ENCODE measurements around the gene NAT9. TPM values are rescaled to one million over a fixed set of nuclear protein-coding genes. Genes with fewer than 3 reads are reported as not detected.

Gene NAT9
- total RNA-seq, 1 experiment from 2014 or later: 63.5 TPM

- Histone ChIP-seq H3T11ph (ENCODE audit: low read length) (no peak overlapping the region), H3K9ac (ENCODE audit: extremely low read depth, insufficient read length, low read length) (no peak overlapping the region), H4K91ac (ENCODE audit: insufficient read length, low read depth, low read length) (no peak overlapping the region), H3K4ac (ENCODE audit: low read depth, low read length) (no peak overlapping the region), H2BK5ac (ENCODE audit: insufficient read length, low read length) (no peak overlapping the region), H3K9me3 (ENCODE audit: control insufficient read depth, low read depth, low read length) (no peaks in the 10 kb centered on the region), H3K18ac (ENCODE audit: insufficient read length, low read depth, low read length) (no peak overlapping the region), H3K79me1 (ENCODE audit: insufficient read depth, low read depth, low read length, poor library complexity, severe bottlenecking) (no peaks in the 10 kb centered on the region), H2BK20ac (ENCODE audit: low read depth, low read length, poor library complexity, severe bottlenecking) (no peak overlapping the region), H4K20me1 (ENCODE audit: control insufficient read depth, insufficient read depth, insufficient read length) (no peaks in the 10 kb centered on the region), H3K14ac (ENCODE audit: insufficient read depth, low read length) (no peak overlapping the region), H2AK5ac (ENCODE audit: insufficient read length, low read length) (no peak overlapping the region), H3K23ac (ENCODE audit: insufficient read length, low read depth, low read length) (no peak overlapping the region), H4K5ac (ENCODE audit: insufficient read length, low read depth, low read length) (no peak overlapping the region), H2BK15ac (ENCODE audit: low read depth, low read length) (no peak overlapping the region), H2BK12ac (ENCODE audit: insufficient read length, low read depth, low read length) (no peak overlapping the region), H3K27ac (ENCODE audit: insufficient read length, low read depth, low read length) (no peak overlapping the region), H3K79me2 (ENCODE audit: insufficient read depth, low read length) (no peaks in the 10 kb centered on the region), H3K23me2 (ENCODE audit: insufficient read length, low read depth, low read length, poor library complexity, severe bottlenecking) (no peaks in the 10 kb centered on the region), H4K8ac (replicated peaks; ENCODE audit: insufficient read length, low read depth, low read length) (no peak overlapping the region), H3K56ac (ENCODE audit: insufficient read length, low read depth, low read length) (no peak overlapping the region), H2AFZ (ENCODE audit: low read length) (no peak overlapping the region), H3K4me1 (ENCODE audit: insufficient read depth, low read length) (peaks cover 2% of the 10 kb centered on the region; the same call in 1 of the 2 replicates), H3K4me2 (ENCODE audit: insufficient read depth, insufficient read length, low read length) (no peak overlapping the region), H3K27me3 (ENCODE audit: insufficient read depth, low read length) (no peaks in the 10 kb centered on the region), H2BK120ac (ENCODE audit: low read depth, low read length, poor library complexity, severe bottlenecking) (no peak overlapping the region)
- no CpG with 5 or more reads among the region's 21 CpGs for WGBS (ENCODE audit: extremely low coverage, insufficient read length, low lambda C conversion rate)
- TF ChIP-seq, protein P1, sequence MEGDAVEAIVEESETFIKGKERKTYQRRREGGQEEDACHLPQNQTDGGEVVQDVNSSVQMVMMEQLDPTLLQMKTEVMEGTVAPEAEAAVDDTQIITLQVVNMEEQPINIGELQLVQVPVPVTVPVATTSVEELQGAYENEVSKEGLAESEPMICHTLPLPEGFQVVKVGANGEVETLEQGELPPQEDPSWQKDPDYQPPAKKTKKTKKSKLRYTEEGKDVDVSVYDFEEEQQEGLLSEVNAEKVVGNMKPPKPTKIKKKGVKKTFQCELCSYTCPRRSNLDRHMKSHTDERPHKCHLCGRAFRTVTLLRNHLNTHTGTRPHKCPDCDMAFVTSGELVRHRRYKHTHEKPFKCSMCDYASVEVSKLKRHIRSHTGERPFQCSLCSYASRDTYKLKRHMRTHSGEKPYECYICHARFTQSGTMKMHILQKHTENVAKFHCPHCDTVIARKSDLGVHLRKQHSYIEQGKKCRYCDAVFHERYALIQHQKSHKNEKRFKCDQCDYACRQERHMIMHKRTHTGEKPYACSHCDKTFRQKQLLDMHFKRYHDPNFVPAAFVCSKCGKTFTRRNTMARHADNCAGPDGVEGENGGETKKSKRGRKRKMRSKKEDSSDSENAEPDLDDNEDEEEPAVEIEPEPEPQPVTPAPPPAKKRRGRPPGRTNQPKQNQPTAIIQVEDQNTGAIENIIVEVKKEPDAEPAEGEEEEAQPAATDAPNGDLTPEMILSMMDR (conservative IDR thresholded peaks at IDR 0.05): peak; percentile 23; the same call in 2 of the 3 replicates
- Mint-ChIP-seq H3K36me3 (ENCODE audit: insufficient read depth in 1 of 3, low read depth in 3 of 3) (peaks cover 0 to 38% (median 10%) of the 10 kb centered on the region in 3 experiments), H3K4me1 (peaks cover 18 to 25% of the 10 kb centered on the region in 2 experiments), H3K4me3 (no peak overlapping the region), H3K27me3 (ENCODE audit: low read depth) (no peaks in the 10 kb centered on the region), H3K27ac (peak overlapping the region in 1 of 3 experiments; percentile 70; a peak in 3 of 7 replicates), H3K9me3 (no peaks in the 10 kb centered on the region)
- DNase-seq: no peak
Observed at GRCh38 chr17:74785096-74785980, 9.2 kb upstream of the NAT9 start.
